Keratinocyte (primary cell): ENCODE results near the gene DDX54. TPM values are rescaled to one million over a fixed set of nuclear protein-coding genes. Genes with fewer than 3 reads are reported as not detected.

ENCODE experiments used
- DNase-seq: peaks from one replicate; pipeline ENCODE4 v3.0.0-alpha.2; 2011; ENCODE audit warnings: low read depth, missing footprints, low spot score
- FAIRE-seq: peaks from 2 replicates; lab custom pipeline; 2011; peaks lifted over from hg19 to GRCh38; lab: Jason Lieb, UNC
- H2AFZ ChIP-seq: 2 replicates; pipeline ENCODE4 v1.6.0; 2012; ENCODE audit warnings: low read length, control low read depth, inconsistent platforms; ENCODE audit not compliant: control insufficient read depth
- H3K27ac ChIP-seq: 2 replicates; pipeline ENCODE4 v1.5.1; 2011; ENCODE audit warnings: low read length; ENCODE audit not compliant: control insufficient read depth, insufficient read depth
- H3K27me3 ChIP-seq: 3 replicates; pipeline ENCODE4 v1.6.0; 2011; ENCODE audit warnings: low read length; ENCODE audit not compliant: control insufficient read depth, insufficient read depth; ENCODE audit errors: extremely low read depth
- H3K36me3 ChIP-seq, 2 experiments: 2 replicates in 1 of 2; 3 replicates in 1 of 2; pipeline ENCODE4 v1.5.1; 2011; ENCODE audit warnings: low read length in 2 of 2, mild to moderate bottlenecking in 1 of 2; ENCODE audit not compliant: control insufficient read depth in 2 of 2, insufficient read depth in 2 of 2; ENCODE audit errors: extremely low read depth in 1 of 2
- H3K4me1 ChIP-seq: 3 replicates; pipeline ENCODE4 v1.5.1; 2011; ENCODE audit warnings: low read length; ENCODE audit not compliant: control insufficient read depth, insufficient read depth; ENCODE audit errors: extremely low read depth
- H3K4me2 ChIP-seq: 3 replicates; pipeline ENCODE4 v1.6.0; 2011; ENCODE audit warnings: low read depth, low read length; ENCODE audit not compliant: control insufficient read depth, insufficient read depth; ENCODE audit errors: extremely low read depth
- H3K4me3 ChIP-seq, 3 experiments: fragments of 200-600 bp in 1 of 3; sonication (generic) in 1 of 3; 2 replicates in 2 of 3; 3 replicates in 1 of 3; pipeline ENCODE4 v1.5.1; 2011 to 2016; ENCODE audit warnings: low read length in 3 of 3, mild to moderate bottlenecking in 3 of 3, control low read depth in 2 of 3, inconsistent platforms in 1 of 3, low read depth in 1 of 3, mixed read lengths in 1 of 3, mixed run types in 1 of 3, moderate library complexity in 1 of 3; ENCODE audit not compliant: control insufficient read depth in 2 of 3, insufficient read depth in 2 of 3; ENCODE audit errors: extremely low read depth in 1 of 3
- H3K79me2 ChIP-seq: 2 replicates; pipeline ENCODE4 v1.6.0; 2012; ENCODE audit warnings: low read length; ENCODE audit not compliant: control insufficient read depth, insufficient read depth
- H3K9ac ChIP-seq: 3 replicates; pipeline ENCODE4 v1.6.0; 2011; ENCODE audit warnings: low read length; ENCODE audit not compliant: control insufficient read depth, insufficient read depth; ENCODE audit errors: extremely low read depth
- H3K9me1 ChIP-seq: 3 replicates; pipeline ENCODE4 v1.6.0; 2011; ENCODE audit warnings: low read length; ENCODE audit not compliant: control insufficient read depth, insufficient read depth; ENCODE audit errors: extremely low read depth
- H3K9me3 ChIP-seq: 2 replicates; pipeline ENCODE4 v1.5.1; 2012; ENCODE audit warnings: low read depth, low read length; ENCODE audit not compliant: control insufficient read depth
- H4K20me1 ChIP-seq: 3 replicates; pipeline ENCODE4 v1.6.0; 2011; ENCODE audit warnings: low read length; ENCODE audit not compliant: control insufficient read depth, insufficient read depth; ENCODE audit errors: extremely low read depth
- EZH2 ChIP-seq: IDR thresholded peaks from one replicate; pipeline ENCODE4 v1.6.1; 2012; ENCODE audit warnings: inconsistent platforms, mild to moderate bottlenecking, low read length, moderate library complexity
- dilution Hi-C: fragments of 300-500 bp; cut with MboI; formaldehyde crosslinking; loops from one replicate; pipeline ENCODE4 v1.7.0; 2020; ENCODE audit warnings: low sequenced_read_pairs; ENCODE audit not compliant: extremely low pct_ligation_motif_present
- polyA plus RNA-seq, 5 experiments: library from polyadenylated mRNA; depleted of rRNA in 3 of 5; stranded (reverse) in 3 of 5; stranded (forward) in 1 of 5; unstranded in 1 of 5; fragments of >200 nt; gene quantifications; 1 replicate in 1 of 5; 2 replicates in 3 of 5; 3 replicates in 1 of 5; pipeline versions ENCODE4 v1.2.1 to v1.2.3, GENCODE V29; 2011 to 2012; ENCODE audit warnings: missing spikeins in 2 of 5, low read depth in 1 of 5, low replicate concordance in 1 of 5
- TF ChIP-seq, protein P1 (sequence below), 3 experiments: IDR thresholded peaks in 1 of 3; conservative IDR thresholded peaks in 1 of 3; optimal IDR thresholded peaks in 1 of 3; 2 replicates in 2 of 3; 3 replicates in 1 of 3; pipeline versions ENCODE3 to v1.5.1; 2011; ENCODE audit warnings: low read length in 3 of 3, mild to moderate bottlenecking in 3 of 3, moderate library complexity in 2 of 3, control low read depth in 1 of 3, inconsistent platforms in 1 of 3; ENCODE audit not compliant: insufficient read depth in 2 of 3; ENCODE audit errors: extremely low read depth in 1 of 3

Gene DDX54
- polyA plus RNA-seq, 1 donor (not counting 4 experiments of a cell fraction or from before 2014, with no cell fraction given): 44.6 TPM

DNA sequence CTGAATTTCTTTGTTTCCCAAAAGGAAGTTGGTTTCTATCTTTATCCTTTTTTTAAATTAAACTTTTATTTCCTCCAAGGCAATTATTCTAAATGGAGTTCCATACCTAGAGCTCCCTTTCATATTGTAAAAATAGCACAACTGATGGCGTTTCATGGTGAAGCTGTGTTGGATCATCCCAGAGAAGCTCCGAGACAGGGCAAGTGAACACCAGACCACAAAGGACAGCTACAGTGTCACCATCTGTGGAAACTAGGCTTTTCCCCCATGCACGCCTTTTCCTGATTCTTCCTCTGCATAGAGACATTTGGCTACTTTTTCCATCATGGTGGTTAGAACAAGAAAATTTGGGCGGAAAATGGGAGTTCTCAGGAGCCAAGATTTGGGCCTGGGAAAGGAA is 48.7 kb upstream of the DDX54 start:
- H3K4me3 ChIP-seq: no peak overlapping the region
- no peak overlapping the region for H3K27ac ChIP-seq
- peaks cover 12 to 19% of the 10 kb centered on the region in 2 experiments for H3K36me3 ChIP-seq
- H3K4me1 ChIP-seq: peaks cover 13% of the 10 kb centered on the region
- H3K79me2 ChIP-seq: no peaks in the 10 kb centered on the region
- H3K4me2 ChIP-seq: no peak overlapping the region
- no peaks in the 10 kb centered on the region for H3K27me3 ChIP-seq
- H3K9ac ChIP-seq: no peak overlapping the region
- no peaks in the 10 kb centered on the region for H3K9me3 ChIP-seq
- TF ChIP-seq EZH2: no peak
- TF ChIP-seq, protein P1, sequence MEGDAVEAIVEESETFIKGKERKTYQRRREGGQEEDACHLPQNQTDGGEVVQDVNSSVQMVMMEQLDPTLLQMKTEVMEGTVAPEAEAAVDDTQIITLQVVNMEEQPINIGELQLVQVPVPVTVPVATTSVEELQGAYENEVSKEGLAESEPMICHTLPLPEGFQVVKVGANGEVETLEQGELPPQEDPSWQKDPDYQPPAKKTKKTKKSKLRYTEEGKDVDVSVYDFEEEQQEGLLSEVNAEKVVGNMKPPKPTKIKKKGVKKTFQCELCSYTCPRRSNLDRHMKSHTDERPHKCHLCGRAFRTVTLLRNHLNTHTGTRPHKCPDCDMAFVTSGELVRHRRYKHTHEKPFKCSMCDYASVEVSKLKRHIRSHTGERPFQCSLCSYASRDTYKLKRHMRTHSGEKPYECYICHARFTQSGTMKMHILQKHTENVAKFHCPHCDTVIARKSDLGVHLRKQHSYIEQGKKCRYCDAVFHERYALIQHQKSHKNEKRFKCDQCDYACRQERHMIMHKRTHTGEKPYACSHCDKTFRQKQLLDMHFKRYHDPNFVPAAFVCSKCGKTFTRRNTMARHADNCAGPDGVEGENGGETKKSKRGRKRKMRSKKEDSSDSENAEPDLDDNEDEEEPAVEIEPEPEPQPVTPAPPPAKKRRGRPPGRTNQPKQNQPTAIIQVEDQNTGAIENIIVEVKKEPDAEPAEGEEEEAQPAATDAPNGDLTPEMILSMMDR (optimal IDR thresholded peaks at IDR 0.05 in 1 of 3, IDR thresholded peaks at IDR 0.05 in 1 of 3, conservative IDR thresholded peaks at IDR 0.05 in 1 of 3; ENCODE audit: extremely low read depth in 1 of 3, insufficient read depth in 2 of 3, low read length in 3 of 3): no peak
- no peak overlapping the region for H2AFZ ChIP-seq
- FAIRE-seq (no peak), DNase-seq (no peak)
- no peaks in the 10 kb centered on the region for H4K20me1 ChIP-seq
- dilution Hi-C loops: no loop called here
- no peaks in the 10 kb centered on the region for H3K9me1 ChIP-seq

DNA sequence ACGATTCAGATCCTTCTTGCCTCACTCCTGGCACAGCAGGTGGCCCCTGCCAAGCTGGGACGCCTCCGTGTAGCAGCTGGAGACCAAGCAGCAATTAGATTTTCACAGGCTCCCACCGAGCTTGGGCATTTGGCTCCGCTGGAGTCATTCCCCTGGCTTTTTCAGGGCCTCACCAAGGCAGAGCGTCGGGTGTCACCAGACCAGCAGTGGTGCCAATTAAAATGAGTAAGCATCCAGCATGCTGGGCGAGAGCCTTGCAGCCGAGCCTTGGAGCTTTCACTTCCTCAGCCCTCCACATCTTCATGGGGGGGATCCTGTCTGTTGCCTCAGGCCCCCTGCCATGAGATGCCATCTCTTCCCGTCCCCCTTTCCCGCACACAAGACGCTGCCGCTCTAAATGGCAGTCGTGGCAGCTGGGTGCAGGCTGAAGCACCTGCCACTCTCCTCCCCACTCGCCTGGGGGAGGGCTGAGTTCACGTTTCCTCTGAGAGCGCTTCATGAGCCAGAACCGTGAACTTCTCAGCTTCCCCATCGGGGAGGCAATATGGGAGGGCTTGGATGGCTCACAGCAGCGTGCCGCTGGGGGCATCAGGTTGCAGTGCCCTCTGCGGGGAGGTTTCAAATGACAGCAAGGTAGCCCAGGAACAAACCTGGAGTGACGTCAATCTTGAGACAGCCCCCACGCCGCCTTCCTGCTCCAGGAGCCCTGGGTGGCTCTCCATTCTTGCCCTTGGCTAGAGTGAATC is 47.7 kb upstream of the DDX54 start:
- dilution Hi-C loops: no loop called here
- TF ChIP-seq, protein P1 (optimal IDR thresholded peaks at IDR 0.05 in 1 of 3, IDR thresholded peaks at IDR 0.05 in 1 of 3, conservative IDR thresholded peaks at IDR 0.05 in 1 of 3; ENCODE audit: extremely low read depth in 1 of 3, insufficient read depth in 2 of 3, low read length in 3 of 3): no peak
- no peak for TF ChIP-seq EZH2
- no peak overlapping the region for H3K9ac ChIP-seq
- H3K36me3 ChIP-seq: peaks cover 12 to 19% of the 10 kb centered on the region in 2 experiments
- no peaks in the 10 kb centered on the region for H3K9me1 ChIP-seq
- no peaks in the 10 kb centered on the region for H3K9me3 ChIP-seq
- H3K27me3 ChIP-seq: no peaks in the 10 kb centered on the region
- H3K4me3 ChIP-seq: no peak overlapping the region
- H3K27ac ChIP-seq: no peak overlapping the region
- H3K79me2 ChIP-seq: no peaks in the 10 kb centered on the region
- DNase-seq (no peak), FAIRE-seq (no peak)
- H4K20me1 ChIP-seq: no peaks in the 10 kb centered on the region
- H3K4me1 ChIP-seq: peaks cover 12% of the 10 kb centered on the region
- H2AFZ ChIP-seq: no peak overlapping the region
- H3K4me2 ChIP-seq: no peak overlapping the region
